ENCODE data around the gene SRGAP1. TPM values are rescaled to one million over a fixed set of nuclear protein-coding genes. Genes with fewer than 3 reads are reported as not detected.

Gene SRGAP1
- total and polyA plus RNA-seq, 2 of the 13 experiments (the other 11 are each of a cell fraction or from before 2014, with no cell fraction given), result 1.6 to 3.4 TPM

- H4K20me1 ChIP-seq (ENCODE audit: insufficient read depth, low read length), result no peaks in the 10 kb centered on the region
- no peak for DNase-seq (ENCODE audit: low spot score)
- in situ Hi-C loops (cut with HindIII; ENCODE audit: extremely low pct_ligation_motif_present, low pct_unique_long_range_greater_than_20kb), result no loop called here
- intact Hi-C loops (cut with micrococcal nuclease; ENCODE audit: unreplicated experiment), result no loop called here
- BruUV-seq (replicated peaks), result no TSS peak
- no peak for FAIRE-seq
- H3K4me2 ChIP-seq (ENCODE audit: low read depth, low read length), result no peak overlapping the region
- TF ChIP-seq, protein P1, sequence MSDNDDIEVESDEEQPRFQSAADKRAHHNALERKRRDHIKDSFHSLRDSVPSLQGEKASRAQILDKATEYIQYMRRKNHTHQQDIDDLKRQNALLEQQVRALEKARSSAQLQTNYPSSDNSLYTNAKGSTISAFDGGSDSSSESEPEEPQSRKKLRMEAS (IDR thresholded peaks at IDR 0.05), result no peak
- TF ChIP-seq ZNF256 (CRISPR knock-in tag; conservative IDR thresholded peaks at IDR 0.05), result no peak
- TF ChIP-seq NFE2 (CRISPR knock-in tag; IDR thresholded peaks at IDR 0.05), result no peak
- no peak for TF ChIP-seq RAD21 (CRISPR knock-in tag; IDR thresholded peaks at IDR 0.05)
- no peak for TF ChIP-seq ZNF138 (CRISPR knock-in tag; IDR thresholded peaks at IDR 0.05; ENCODE audit: low read depth)
- TF ChIP-seq ZNF703 (CRISPR knock-in tag; IDR thresholded peaks at IDR 0.05; ENCODE audit: borderline replicate concordance), result no peak
- TF ChIP-seq BORCS8-MEF2B (CRISPR knock-in tag; IDR thresholded peaks at IDR 0.05), result no peak
- no peak for TF ChIP-seq SOX6 (IDR thresholded peaks at IDR 0.05)
- TF ChIP-seq SOX6 (CRISPR knock-in tag; IDR thresholded peaks at IDR 0.05), result no peak
- no peak for TF ChIP-seq ZNF616 (CRISPR knock-in tag; IDR thresholded peaks at IDR 0.05; ENCODE audit: low read depth)
- no peak for TF ChIP-seq U2AF2 (IDR thresholded peaks at IDR 0.05; ENCODE audit: low read depth, low read length)
- no peak for TF ChIP-seq PBX3 (CRISPR knock-in tag; IDR thresholded peaks at IDR 0.05; ENCODE audit: borderline replicate concordance)
- no peak for TF ChIP-seq ZNF878 (CRISPR knock-in tag; IDR thresholded peaks at IDR 0.05)
- TF ChIP-seq NFIB (CRISPR knock-in tag; IDR thresholded peaks at IDR 0.05; ENCODE audit: borderline replicate concordance), result no peak
- TF ChIP-seq, protein P2, sequence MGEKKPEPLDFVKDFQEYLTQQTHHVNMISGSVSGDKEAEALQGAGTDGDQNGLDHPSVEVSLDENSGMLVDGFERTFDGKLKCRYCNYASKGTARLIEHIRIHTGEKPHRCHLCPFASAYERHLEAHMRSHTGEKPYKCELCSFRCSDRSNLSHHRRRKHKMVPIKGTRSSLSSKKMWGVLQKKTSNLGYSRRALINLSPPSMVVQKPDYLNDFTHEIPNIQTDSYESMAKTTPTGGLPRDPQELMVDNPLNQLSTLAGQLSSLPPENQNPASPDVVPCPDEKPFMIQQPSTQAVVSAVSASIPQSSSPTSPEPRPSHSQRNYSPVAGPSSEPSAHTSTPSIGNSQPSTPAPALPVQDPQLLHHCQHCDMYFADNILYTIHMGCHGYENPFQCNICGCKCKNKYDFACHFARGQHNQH (CRISPR knock-in tag; IDR thresholded peaks at IDR 0.05), result no peak
- no peak for TF ChIP-seq HMGXB3 (CRISPR knock-in tag; IDR thresholded peaks at IDR 0.05; ENCODE audit: borderline replicate concordance)
- H3K27ac ChIP-seq (ENCODE audit: extremely low read length, insufficient read depth, low read length), result no peak overlapping the region
- no peaks in the 10 kb centered on the region for H3K79me2 ChIP-seq (ENCODE audit: insufficient read depth, low read length)
- no peak overlapping the region for H3K9ac ChIP-seq (ENCODE audit: insufficient read depth, low read depth, low read length)
- no peak overlapping the region for H3K4me3 ChIP-seq (replicated peaks in 1 of 3; ENCODE audit: insufficient read depth in 1 of 3, low read depth in 2 of 3, low read length in 3 of 3)
- no peaks in the 10 kb centered on the region for H3K9me3 ChIP-seq (ENCODE audit: low read length)
- POLR2A ChIA-PET, result no interaction called here
- no peak overlapping the region for H2AFZ ChIP-seq (ENCODE audit: low read length)
- WGBS (ENCODE audit: low lambda C conversion rate), result 95% methylated on average over 21 of the region's 21 CpGs
- no peaks in the 10 kb centered on the region for H3K4me1 ChIP-seq (ENCODE audit: insufficient read depth, low read length)
- CTCF ChIA-PET (ENCODE audit: low intra/inter-chr PET ratio, low total read pairs), result no interaction called here
- no peak for ATAC-seq
- no peaks in the 10 kb centered on the region for H3K27me3 ChIP-seq (ENCODE audit: control insufficient read depth in 1 of 2, insufficient read depth in 2 of 2, low read length in 2 of 2)
- H3K36me3 ChIP-seq (replicated peaks in 1 of 2; ENCODE audit: control insufficient read depth in 1 of 2, insufficient read depth in 2 of 2, low read length in 2 of 2), result peaks cover 2 to 3% of the 10 kb centered on the region in 2 experiments; a peak in 2 of 5 replicates
Observed at GRCh38 chr12:64147011-64147631, 302.6 kb downstream of the SRGAP1 start.
